ENCODE data around the gene CBLB. TPM values are rescaled to one million over a fixed set of nuclear protein-coding genes. Genes with fewer than 3 reads are reported as not detected.

CBLB gene
- total RNA-seq, 1 donor from 2014 or later, result 33.6 TPM

- DNase-seq (ENCODE audit: low spot score), result no peak
Measured at GRCh38 chr3:105618556-105618955, 250.3 kb downstream of the CBLB start.

GRCh38 chr3:105616374-105617121 is 252.3 kb downstream of the CBLB start:
- DNase-seq (ENCODE audit: low spot score), result no peak

GRCh38 chr3:105615814-105616213 is 253.0 kb downstream of the CBLB start:
- no peak for DNase-seq (ENCODE audit: low spot score)

GRCh38 chr3:105614288-105615030 is 254.4 kb downstream of the CBLB start:
- no peak for DNase-seq (ENCODE audit: low spot score)

- no peak for DNase-seq (ENCODE audit: low spot score)
Measured at GRCh38 chr3:105613120-105613519, 255.7 kb downstream of the CBLB start.

GRCh38 chr3:105611304-105612192 is 257.3 kb downstream of the CBLB start:
- DNase-seq (ENCODE audit: low spot score), result peak; percentile 66

- DNase-seq (ENCODE audit: low spot score), result no peak
Measured at GRCh38 chr3:105610473-105610872, 258.3 kb downstream of the CBLB start.

GRCh38 chr3:105608623-105609022 is 260.2 kb downstream of the CBLB start:
- no peak for DNase-seq (ENCODE audit: low spot score)

GRCh38 chr3:105606016-105606415 is 262.8 kb downstream of the CBLB start:
- DNase-seq (ENCODE audit: low spot score), result no peak
